Osteoblast (primary cell): ENCODE data around the gene CDK2AP2. TPM values are rescaled to one million over a fixed set of nuclear protein-coding genes. Genes with fewer than 3 reads are reported as not detected.

Experiments
- DNase-seq: peaks from one replicate; pipeline ENCODE4 v3.0.0; 2011; ENCODE audit warnings: low spot score, mixed read lengths; ENCODE audit not compliant: insufficient read length; ENCODE audit errors: missing footprints
- H2AFZ ChIP-seq: 2 replicates; pipeline ENCODE4 v1.6.0; 2011; ENCODE audit warnings: mild to moderate bottlenecking, low read length
- H3K27ac ChIP-seq: 2 replicates; pipeline ENCODE4 v1.5.1; 2011; ENCODE audit warnings: mild to moderate bottlenecking, low read depth, low read length, moderate library complexity
- H3K27me3 ChIP-seq: 2 replicates; pipeline ENCODE4 v1.6.0; 2012; ENCODE audit warnings: mild to moderate bottlenecking, control low read depth, inconsistent platforms, low read length, moderate library complexity; ENCODE audit not compliant: insufficient read depth
- H3K36me3 ChIP-seq: 2 replicates; pipeline ENCODE4 v1.5.1; 2011; ENCODE audit warnings: mild to moderate bottlenecking, low read length, control low read depth, moderate library complexity; ENCODE audit not compliant: insufficient read depth
- H3K4me1 ChIP-seq: 2 replicates; pipeline ENCODE4 v1.5.1; 2011; ENCODE audit warnings: mild to moderate bottlenecking, low read length, control low read depth, moderate library complexity; ENCODE audit not compliant: insufficient read depth
- H3K4me2 ChIP-seq: 2 replicates; pipeline ENCODE4 v1.6.0; 2011; ENCODE audit warnings: mild to moderate bottlenecking, low read length; ENCODE audit not compliant: insufficient read depth
- H3K4me3 ChIP-seq: fragments of 200-600 bp; sonication (generic); 3 replicates; pipeline ENCODE4 v1.5.1; 2012; ENCODE audit warnings: mild to moderate bottlenecking, low read length, inconsistent platforms; ENCODE audit not compliant: insufficient read depth
- H3K79me2 ChIP-seq: 2 replicates; pipeline ENCODE4 v1.6.0; 2012; ENCODE audit warnings: mild to moderate bottlenecking, low read length, control low read depth, inconsistent platforms; ENCODE audit not compliant: insufficient read depth
- H3K9me3 ChIP-seq: 2 replicates; pipeline ENCODE4 v1.5.1; 2011; ENCODE audit warnings: low read depth, low read length, control low read depth
- H4K20me1 ChIP-seq: 2 replicates; pipeline ENCODE4 v1.6.0; 2012; ENCODE audit warnings: mild to moderate bottlenecking, low read length, control low read depth; ENCODE audit not compliant: insufficient read depth
- total RNA-seq: library from RNA; depleted of rRNA; stranded (reverse); fragments of >200 nt; gene quantifications from 2 replicates; pipeline ENCODE4 v1.2.3, GENCODE V29; 2012
- TF ChIP-seq, protein P1 (sequence below): IDR thresholded peaks from 2 replicates; pipeline ENCODE4 v1.5.1; 2011; ENCODE audit warnings: mild to moderate bottlenecking, low read depth, low read length, moderate library complexity; ENCODE audit errors: extremely low read depth

Gene CDK2AP2
- total RNA-seq, 1 donor = 6.2 TPM

DNA sequence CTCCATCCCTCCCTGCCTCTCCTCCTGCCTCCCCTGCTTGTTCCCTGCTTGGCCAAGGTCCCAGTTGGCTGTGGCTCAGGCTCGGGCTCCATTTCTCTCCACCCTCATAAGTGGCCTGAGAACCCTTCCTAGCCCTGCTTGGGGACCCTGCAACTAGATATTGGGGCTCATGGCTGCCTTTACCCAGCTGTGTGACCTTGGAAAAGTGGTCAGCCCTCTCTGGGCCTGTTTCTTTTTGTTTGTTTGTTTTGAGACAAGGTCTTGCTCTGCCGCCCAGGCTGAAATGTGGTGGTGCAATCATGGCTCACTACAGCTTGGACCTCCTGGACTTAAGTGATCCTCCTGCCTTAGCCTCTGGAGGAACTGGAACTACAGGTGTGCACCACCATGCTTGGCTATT lies 35.6 kb upstream of the CDK2AP2 start:
- Histone ChIP-seq H3K79me2 (no peaks in the 10 kb centered on the region), H3K4me2 (no peak overlapping the region), H3K4me3 (no peak overlapping the region), H3K4me1 (no peaks in the 10 kb centered on the region), H3K27ac (no peak overlapping the region), H4K20me1 (no peaks in the 10 kb centered on the region), H3K27me3 (peaks cover 3% of the 10 kb centered on the region), H3K9me3 (no peaks in the 10 kb centered on the region), H3K36me3 (no peaks in the 10 kb centered on the region), H2AFZ (no peak overlapping the region)
- TF ChIP-seq, protein P1, sequence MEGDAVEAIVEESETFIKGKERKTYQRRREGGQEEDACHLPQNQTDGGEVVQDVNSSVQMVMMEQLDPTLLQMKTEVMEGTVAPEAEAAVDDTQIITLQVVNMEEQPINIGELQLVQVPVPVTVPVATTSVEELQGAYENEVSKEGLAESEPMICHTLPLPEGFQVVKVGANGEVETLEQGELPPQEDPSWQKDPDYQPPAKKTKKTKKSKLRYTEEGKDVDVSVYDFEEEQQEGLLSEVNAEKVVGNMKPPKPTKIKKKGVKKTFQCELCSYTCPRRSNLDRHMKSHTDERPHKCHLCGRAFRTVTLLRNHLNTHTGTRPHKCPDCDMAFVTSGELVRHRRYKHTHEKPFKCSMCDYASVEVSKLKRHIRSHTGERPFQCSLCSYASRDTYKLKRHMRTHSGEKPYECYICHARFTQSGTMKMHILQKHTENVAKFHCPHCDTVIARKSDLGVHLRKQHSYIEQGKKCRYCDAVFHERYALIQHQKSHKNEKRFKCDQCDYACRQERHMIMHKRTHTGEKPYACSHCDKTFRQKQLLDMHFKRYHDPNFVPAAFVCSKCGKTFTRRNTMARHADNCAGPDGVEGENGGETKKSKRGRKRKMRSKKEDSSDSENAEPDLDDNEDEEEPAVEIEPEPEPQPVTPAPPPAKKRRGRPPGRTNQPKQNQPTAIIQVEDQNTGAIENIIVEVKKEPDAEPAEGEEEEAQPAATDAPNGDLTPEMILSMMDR = no peak
- DNase-seq = no peak

DNA sequence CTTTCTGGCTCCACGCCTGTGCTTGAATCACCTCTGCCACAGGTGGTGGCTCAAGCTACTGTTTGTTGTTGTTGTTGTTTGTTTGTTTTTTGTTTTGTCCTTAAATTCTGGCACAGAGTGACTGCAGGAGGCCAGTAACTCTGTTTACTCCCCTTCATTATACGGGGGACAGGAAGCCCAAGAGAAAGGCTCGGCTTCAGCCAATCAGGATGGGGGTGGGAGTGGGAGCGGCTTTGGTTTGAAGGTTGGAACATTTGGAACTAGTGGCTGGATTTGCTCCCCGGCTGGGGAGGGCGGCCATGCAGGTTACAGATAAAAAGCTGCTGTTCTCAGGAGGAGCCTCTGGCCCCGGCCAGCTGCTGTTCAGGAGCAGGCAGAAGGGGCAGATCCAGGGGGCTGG lies 35.0 kb upstream of the CDK2AP2 start:
- H4K20me1 ChIP-seq = no peaks in the 10 kb centered on the region

DNA sequence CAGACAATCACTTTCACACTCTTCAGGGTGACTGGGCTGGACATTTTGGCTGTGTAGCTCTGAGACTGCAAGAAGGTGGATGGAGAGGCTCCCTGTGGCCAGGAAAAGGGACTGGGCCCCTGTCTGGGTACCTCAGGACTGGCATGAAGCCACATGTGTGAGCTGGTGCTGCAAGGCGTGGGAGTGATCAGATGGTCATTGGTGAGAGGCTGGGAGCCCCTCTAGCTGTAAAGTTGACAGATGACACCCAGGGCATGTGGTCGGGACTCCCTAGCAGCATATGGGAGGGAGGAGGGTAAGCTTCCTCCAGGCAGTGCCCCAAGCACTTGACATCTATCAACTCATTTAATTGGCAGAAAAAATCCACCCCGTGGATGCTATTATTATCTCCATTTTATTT lies 34.2 kb upstream of the CDK2AP2 start:
- H3K4me1 ChIP-seq = no peaks in the 10 kb centered on the region
- TF ChIP-seq, protein P1 = no peak
- H3K27ac ChIP-seq = no peak overlapping the region
- no peak overlapping the region for H2AFZ ChIP-seq
- H3K27me3 ChIP-seq = peaks cover 3% of the 10 kb centered on the region
- no peaks in the 10 kb centered on the region for H3K9me3 ChIP-seq
- H3K36me3 ChIP-seq = no peaks in the 10 kb centered on the region
- H3K79me2 ChIP-seq = no peaks in the 10 kb centered on the region
- no peak overlapping the region for H3K4me3 ChIP-seq
- H3K4me2 ChIP-seq = no peak overlapping the region
- no peaks in the 10 kb centered on the region for H4K20me1 ChIP-seq
- no peak for DNase-seq

More for the DNA sequence above, 35.0 kb upstream of the CDK2AP2 start:
- H3K4me1 ChIP-seq = no peaks in the 10 kb centered on the region
- H3K79me2 ChIP-seq = no peaks in the 10 kb centered on the region
- H3K36me3 ChIP-seq = no peaks in the 10 kb centered on the region
- no peaks in the 10 kb centered on the region for H3K9me3 ChIP-seq
- no peak overlapping the region for H3K4me3 ChIP-seq
- no peak for DNase-seq
- H3K27ac ChIP-seq = no peak overlapping the region
- H2AFZ ChIP-seq = no peak overlapping the region
- peaks cover 3% of the 10 kb centered on the region for H3K27me3 ChIP-seq
- TF ChIP-seq, protein P1 = no peak
- H3K4me2 ChIP-seq = no peak overlapping the region

DNA sequence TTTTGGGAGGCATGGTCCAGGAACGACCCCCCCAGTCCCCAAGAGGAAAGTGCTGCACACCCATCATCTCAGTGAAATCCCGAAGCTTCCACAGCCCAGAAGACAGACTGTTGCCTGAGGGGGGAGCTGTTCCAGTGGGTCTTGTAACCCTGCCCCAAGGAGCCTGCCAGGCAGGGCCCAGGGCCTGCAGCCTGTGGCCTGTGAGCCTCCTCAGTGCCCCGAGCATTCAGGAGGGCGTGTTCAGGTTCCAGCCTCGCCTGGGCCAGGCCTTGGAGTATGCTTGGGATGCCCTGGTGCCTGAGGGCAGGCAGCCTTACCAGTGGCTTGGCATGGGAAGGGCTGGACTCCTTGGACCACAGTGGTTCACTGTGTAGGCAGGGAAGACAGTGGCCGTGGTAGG lies 33.2 kb upstream of the CDK2AP2 start:
- no peaks in the 10 kb centered on the region for H3K4me1 ChIP-seq
- no peak overlapping the region for H2AFZ ChIP-seq
- no peak for DNase-seq
- H3K27ac ChIP-seq = no peak overlapping the region
- no peak overlapping the region for H3K4me2 ChIP-seq
- H3K4me3 ChIP-seq = no peak overlapping the region
- TF ChIP-seq, protein P1 = no peak
- H4K20me1 ChIP-seq = no peaks in the 10 kb centered on the region
- H3K79me2 ChIP-seq = no peaks in the 10 kb centered on the region
- H3K36me3 ChIP-seq = no peaks in the 10 kb centered on the region
- H3K9me3 ChIP-seq = no peaks in the 10 kb centered on the region
- peaks cover 3% of the 10 kb centered on the region for H3K27me3 ChIP-seq
